Lower leg skin (tissue), 3 donors: ENCODE results near the gene DAPP1.

Experiments used
- CTCF ChIP-seq, 3 donors: fragments of 450-650 bp; IDR thresholded peaks; one replicate each; pipeline ENCODE4 v1.5.1; 2016; ENCODE audit warnings: antibody characterized with exemption in 3 of 3, mild to moderate bottlenecking in 3 of 3, moderate library complexity in 2 of 3
- POLR2A ChIP-seq, 2 donors: fragments of 450-650 bp; IDR thresholded peaks; one replicate each; pipeline ENCODE4 v1.6.1; 2016 to 2017; ENCODE audit warnings: antibody characterized with exemption in 2 of 2, mild to moderate bottlenecking in 1 of 2, moderate library complexity in 1 of 2

- no peak for TF ChIP-seq CTCF (IDR thresholded peaks at IDR 0.05)
- no peak for TF ChIP-seq POLR2A (IDR thresholded peaks at IDR 0.05)
These were observed 62.8 kb downstream of the DAPP1 start for GRCh38 chr4:99879458-99879857.
